Hematopoietic multipotent progenitor cell treated with erythropoietin and hydrocortisone succinate and interleukin-3 and kit ligand, for 17 days (in vitro differentiated cells): ENCODE results near the gene RRBP1.

Source experiments
- DNase-seq: peaks from one replicate; pipeline ENCODE4 v3.0.0-alpha.2; 2015; ENCODE audit warnings: low spot score

Gene RRBP1

GRCh38 chr20:17570347-17571152 lies 111.5 kb downstream of the RRBP1 start:
- peak; percentile 30 for DNase-seq

DNA sequence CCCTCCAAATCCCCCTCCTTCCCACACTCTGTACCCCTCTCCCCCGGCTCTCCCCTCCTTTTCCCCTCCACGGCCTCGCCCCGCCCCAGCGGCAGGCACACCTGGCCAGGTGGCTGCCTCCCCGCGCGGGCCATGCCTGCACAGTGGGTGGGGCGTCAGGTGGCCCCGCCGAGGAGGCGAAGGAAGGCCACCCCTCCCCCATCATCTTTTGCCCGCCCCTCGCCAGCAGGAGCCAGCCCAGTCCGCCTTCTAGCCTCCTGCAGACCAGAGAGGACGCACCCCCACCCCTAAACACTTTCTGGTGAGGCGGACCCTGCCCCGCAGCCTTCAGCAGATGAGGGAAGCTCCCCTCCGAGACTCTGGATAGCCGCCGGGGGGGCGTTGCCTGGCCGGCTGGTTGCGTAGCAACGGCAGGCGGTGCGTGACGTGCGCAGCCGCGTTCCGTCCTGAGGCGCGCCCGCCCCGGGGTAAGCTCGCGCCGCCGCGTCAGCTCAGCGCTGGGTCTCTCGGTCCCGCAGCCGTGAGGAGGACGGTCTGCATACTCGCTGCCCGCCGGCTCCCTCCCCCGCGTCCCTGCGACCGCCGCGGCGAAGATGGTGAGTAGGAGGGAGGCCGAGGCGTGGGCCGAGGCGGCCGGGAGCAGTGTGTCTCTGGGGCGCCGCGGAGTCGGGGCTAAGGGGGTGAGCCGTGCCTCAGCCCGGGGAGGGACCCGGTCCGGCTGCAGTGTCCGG lies 112.3 kb downstream of the RRBP1 start, which contains the start of gene DSTN:
Gene DSTN (plus strand): TSS at position 460 of the 731 bp plus-strand sequence. CDS start 134 bp downstream, at position 594.
- peak; percentile 81 for DNase-seq

GRCh38 chr20:17568972-17569521 lies 113.0 kb downstream of the RRBP1 start:
- DNase-seq: peak; percentile 14

DNA sequence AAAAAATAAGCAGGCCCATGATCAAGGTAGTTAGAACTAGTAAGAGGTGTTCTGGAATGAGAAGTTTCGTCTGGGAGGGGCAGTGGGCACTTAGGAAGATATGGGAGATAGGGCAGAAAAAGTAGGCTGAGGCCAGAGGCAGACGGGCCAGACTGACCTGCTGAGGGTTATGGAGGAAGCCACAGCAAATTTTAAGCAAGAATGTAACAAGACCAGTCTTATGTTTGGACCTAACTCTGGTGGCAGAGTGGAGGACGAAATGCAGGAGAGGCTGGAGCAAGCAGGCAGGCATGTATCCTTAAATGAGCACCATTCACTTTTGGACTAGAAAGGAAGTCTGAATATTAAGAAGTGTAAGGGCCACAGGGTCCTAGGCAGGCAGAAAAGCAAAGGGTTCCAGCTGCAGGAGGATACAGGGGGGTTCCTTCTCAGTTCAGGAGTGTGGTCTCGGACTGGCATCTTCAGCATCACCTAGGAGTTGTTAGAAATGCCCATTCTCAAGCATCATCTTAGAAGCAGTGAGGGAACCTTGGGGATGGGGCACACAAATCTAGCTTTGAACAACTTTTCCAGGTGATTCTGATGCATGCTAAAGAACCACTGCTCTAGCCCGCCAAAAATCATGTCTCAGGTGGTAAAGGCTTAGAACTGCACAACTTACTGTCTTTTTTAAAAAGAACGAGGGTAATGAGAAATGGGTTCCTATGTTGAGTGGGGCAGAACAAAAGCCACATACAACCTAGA lies 113.8 kb downstream of the RRBP1 start:
- no peak for DNase-seq

DNA sequence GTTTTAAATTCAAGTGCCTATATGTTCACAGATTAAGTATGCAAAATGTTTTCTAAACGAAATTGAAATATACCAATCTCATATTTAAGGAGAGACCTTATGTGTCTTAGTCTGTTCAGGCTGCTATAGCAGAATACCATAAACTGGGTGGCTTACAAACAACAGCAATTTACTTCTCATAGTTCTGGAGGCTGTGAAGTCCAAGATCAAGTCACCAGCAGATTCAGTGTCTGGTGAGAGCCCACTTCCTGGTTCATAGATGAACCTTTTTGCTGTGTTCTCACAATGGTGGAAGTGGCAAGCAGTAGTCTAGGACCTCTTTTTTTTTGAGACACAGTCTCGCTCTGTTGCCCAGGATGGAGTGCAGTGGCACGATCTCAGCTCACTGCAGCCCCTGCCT lies 115.7 kb downstream of the RRBP1 start:
- no peak for DNase-seq

- no peak for DNase-seq
These were observed 116.7 kb downstream of the RRBP1 start for GRCh38 chr20:17565169-17565845.
